ES-I3 (cell line): Measurements from ENCODE around the gene RASSF3.
"Not testable (repeated sequence)": the region's sequence is repeated elsewhere in the genome, so short reads cannot be mapped to it uniquely, and the experiment has no call there.

Experiments used
- H3K36me3 ChIP-seq: 2 replicates; pipeline ENCODE4 v1.6.1; 2013; ENCODE audit warnings: mild to moderate bottlenecking, low read length, control low read depth, moderate library complexity; ENCODE audit not compliant: insufficient read depth
- H3K4me1 ChIP-seq: 2 replicates; pipeline ENCODE4 v1.6.1; 2013; ENCODE audit warnings: mild to moderate bottlenecking, control low read depth, low read length; ENCODE audit not compliant: insufficient read depth
- H3K9ac ChIP-seq: 2 replicates; pipeline ENCODE4 v1.6.1; 2013; ENCODE audit warnings: low read depth, mild to moderate bottlenecking, low read length, moderate library complexity
- H3K9me3 ChIP-seq: 2 replicates; pipeline ENCODE4 v1.6.1; 2013; ENCODE audit warnings: mild to moderate bottlenecking, low read length, moderate library complexity; ENCODE audit not compliant: control insufficient read depth, insufficient read depth

The RASSF3 gene

GRCh38 chr12:64634508-64635092 lies 24.3 kb downstream of the RASSF3 start:
- H3K9ac ChIP-seq, result no peak overlapping the region
- H3K4me1 ChIP-seq, result peaks cover 12% of the 10 kb centered on the region
- H3K36me3 ChIP-seq, result peaks cover 4% of the 10 kb centered on the region
- H3K9me3 ChIP-seq, result peaks cover 7% of the 10 kb centered on the region

- peaks cover 12% of the 10 kb centered on the region for H3K4me1 ChIP-seq
- H3K9ac ChIP-seq, result no peak overlapping the region
- H3K36me3 ChIP-seq, result peaks cover 4% of the 10 kb centered on the region
- H3K9me3 ChIP-seq, result peaks cover 7% of the 10 kb centered on the region
Measured at GRCh38 chr12:64635356-64635998, 25.2 kb downstream of the RASSF3 start.

- peaks cover 15% of the 10 kb centered on the region for H3K4me1 ChIP-seq
- peaks cover 7% of the 10 kb centered on the region for H3K9me3 ChIP-seq
- no peak overlapping the region for H3K9ac ChIP-seq
- H3K36me3 ChIP-seq, result peaks cover 4% of the 10 kb centered on the region
Measured at GRCh38 chr12:64636856-64637255, 26.6 kb downstream of the RASSF3 start.

GRCh38 chr12:64639466-64639865 lies 29.2 kb downstream of the RASSF3 start:
- H3K36me3 ChIP-seq, result peaks cover 4% of the 10 kb centered on the region; the same call in 1 of the 2 replicates
- H3K9me3 ChIP-seq, result no peaks in the 10 kb centered on the region
- peaks cover 15% of the 10 kb centered on the region for H3K4me1 ChIP-seq
- no peak overlapping the region for H3K9ac ChIP-seq

- Histone ChIP-seq H3K4me1 (peaks cover 19% of the 10 kb centered on the region), H3K9me3 (no peaks in the 10 kb centered on the region), H3K36me3 (no peaks in the 10 kb centered on the region), H3K9ac (no peak overlapping the region)
Measured at GRCh38 chr12:64646318-64646717, 36.0 kb downstream of the RASSF3 start.

- no peak overlapping the region for H3K9ac ChIP-seq
- H3K4me1 ChIP-seq, result peaks cover 15% of the 10 kb centered on the region
- no peaks in the 10 kb centered on the region for H3K36me3 ChIP-seq
- H3K9me3 ChIP-seq, result no peaks in the 10 kb centered on the region
Measured at GRCh38 chr12:64649487-64649886, 39.2 kb downstream of the RASSF3 start.

- Histone ChIP-seq H3K9ac (no peak overlapping the region), H3K4me1 (peaks cover 15% of the 10 kb centered on the region), H3K9me3 (no peaks in the 10 kb centered on the region), H3K36me3 (no peaks in the 10 kb centered on the region)
Measured at GRCh38 chr12:64650762-64651161, 40.5 kb downstream of the RASSF3 start.

GRCh38 chr12:64652346-64652745 lies 42.1 kb downstream of the RASSF3 start:
- H3K9ac ChIP-seq, result no peak overlapping the region
- peaks cover 15% of the 10 kb centered on the region for H3K4me1 ChIP-seq
- no peaks in the 10 kb centered on the region for H3K36me3 ChIP-seq
- no peaks in the 10 kb centered on the region for H3K9me3 ChIP-seq

GRCh38 chr12:64653123-64653522 lies 42.8 kb downstream of the RASSF3 start:
- no peaks in the 10 kb centered on the region for H3K36me3 ChIP-seq
- no peak overlapping the region for H3K9ac ChIP-seq
- H3K4me1 ChIP-seq, result peaks cover 15% of the 10 kb centered on the region
- H3K9me3 ChIP-seq, result no peaks in the 10 kb centered on the region

GRCh38 chr12:64653907-64654306 lies 43.6 kb downstream of the RASSF3 start:
- H3K4me1 ChIP-seq, result peaks cover 15% of the 10 kb centered on the region
- not testable (repeated sequence) for H3K36me3 ChIP-seq, H3K9ac ChIP-seq, H3K9me3 ChIP-seq

GRCh38 chr12:64655141-64655540 lies 44.8 kb downstream of the RASSF3 start:
- Histone ChIP-seq H3K4me1 (peaks cover 9% of the 10 kb centered on the region), H3K9me3 (no peaks in the 10 kb centered on the region), H3K9ac (no peak overlapping the region), H3K36me3 (no peaks in the 10 kb centered on the region)

GRCh38 chr12:64656429-64656828 lies 46.1 kb downstream of the RASSF3 start:
- Histone ChIP-seq H3K9ac (no peak overlapping the region), H3K36me3 (no peaks in the 10 kb centered on the region), H3K9me3 (no peaks in the 10 kb centered on the region), H3K4me1 (peaks cover 4% of the 10 kb centered on the region; the same call in 1 of the 2 replicates)

GRCh38 chr12:64658892-64659481 lies 48.7 kb downstream of the RASSF3 start:
- Histone ChIP-seq H3K4me1 (no peaks in the 10 kb centered on the region), H3K36me3 (no peaks in the 10 kb centered on the region), H3K9me3 (no peaks in the 10 kb centered on the region), H3K9ac (no peak overlapping the region)

GRCh38 chr12:64660237-64661018 lies 50.1 kb downstream of the RASSF3 start:
- no peaks in the 10 kb centered on the region for H3K36me3 ChIP-seq
- no peaks in the 10 kb centered on the region for H3K4me1 ChIP-seq
- H3K9ac ChIP-seq, result no peak overlapping the region
- no peaks in the 10 kb centered on the region for H3K9me3 ChIP-seq
